ENCODE data around the gene TCF7. TPM values are rescaled to one million over a fixed set of nuclear protein-coding genes. Genes with fewer than 3 reads are reported as not detected.

The TCF7 gene
- total and polyA plus RNA-seq, 4 donors, result 1.3 to 2.7 (median 2.2) TPM

GRCh38 chr5:134130239-134130945 is 15.9 kb downstream of the TCF7 start:
- Histone ChIP-seq H3K4me3 (ENCODE audit: low read depth in 1 of 3, low read length in 3 of 3) (no peak overlapping the region), H3K9me3 (ENCODE audit: control insufficient read depth in 4 of 4, low read length in 3 of 4) (no peaks in the 10 kb centered on the region), H3K4me1 (ENCODE audit: control insufficient read depth in 4 of 4, insufficient read depth in 4 of 4, low read length in 3 of 4) (peaks cover 0 to 8% (median 5%) of the 10 kb centered on the region in 4 donors), H3K27ac (ENCODE audit: low read depth in 1 of 2, low read length in 2 of 2) (no peak overlapping the region), H3K36me3 (ENCODE audit: control insufficient read depth in 4 of 4, insufficient read depth in 3 of 4, low read depth in 1 of 4, low read length in 3 of 4) (peaks cover 0 to 6% (median under 1%) of the 10 kb centered on the region in 4 donors), H3K9ac (ENCODE audit: low read depth in 1 of 2, low read length in 2 of 2) (no peak overlapping the region), H3K27me3 (ENCODE audit: control insufficient read depth in 4 of 4, insufficient read depth in 4 of 4, low read length in 3 of 4) (no peaks in the 10 kb centered on the region)
- TF ChIP-seq SP1 (IDR thresholded peaks at IDR 0.05), result no peak
- no peak for TF ChIP-seq RXRA (IDR thresholded peaks at IDR 0.05)
- no peak for TF ChIP-seq FOXA1 (IDR thresholded peaks at IDR 0.05)
- no peak for TF ChIP-seq REST (IDR thresholded peaks at IDR 0.05)
- no peak for TF ChIP-seq ZBTB33 (IDR thresholded peaks at IDR 0.05)
- TF ChIP-seq MAX (IDR thresholded peaks at IDR 0.05), result no peak
- no peak for TF ChIP-seq GABPA (IDR thresholded peaks at IDR 0.05 in 1 of 2, conservative IDR thresholded peaks at IDR 0.05 in 1 of 2)
- no peak for TF ChIP-seq RAD21 (IDR thresholded peaks at IDR 0.05)
- TF ChIP-seq NR2F2 (IDR thresholded peaks at IDR 0.05), result no peak
- TF ChIP-seq HNF4A (conservative IDR thresholded peaks at IDR 0.05), result no peak
- no peak for TF ChIP-seq CTCF (IDR thresholded peaks at IDR 0.05; ENCODE audit: low read depth, low read length, missing input control)
- TF ChIP-seq JUND (IDR thresholded peaks at IDR 0.05), result no peak
- TF ChIP-seq EGR1 (IDR thresholded peaks at IDR 0.05; ENCODE audit: low read depth in 2 of 2), result no peak
- TF ChIP-seq FOXA2 (IDR thresholded peaks at IDR 0.05), result no peak
- no peak for TF ChIP-seq YY1 (IDR thresholded peaks at IDR 0.05)
- TF ChIP-seq HNF4G (IDR thresholded peaks at IDR 0.05), result no peak
- TF ChIP-seq TAF1 (conservative IDR thresholded peaks at IDR 0.05), result no peak
- no peak for TF ChIP-seq ATF3 (IDR thresholded peaks at IDR 0.05)
- DNase-seq (ENCODE audit: low spot score), result no peak
- WGBS, result 90% methylated on average over 8 of the region's 8 CpGs

All from liver (tissue), 9 donors.